Left lung (tissue), 10 donors: ENCODE results near the gene KRT74. TPM values are rescaled to one million over a fixed set of nuclear protein-coding genes. Genes with fewer than 3 reads are reported as not detected.
A peak's percentile ranks its signal among the peaks of the same experiment; 100 is the strongest.

Experiments
- ATAC-seq: fragments of 200-7000 bp; cut with Tn5 transposase; one replicate; pipeline ENCODE4 v1.9.1; 2020; ENCODE audit warnings: moderate library complexity
- DNase-seq, 4 donors: peaks; one replicate each; pipeline ENCODE4 v3.0.0-alpha.2; 2013 to 2020
- H3K27ac ChIP-seq, 2 donors: fragments of 200-600 bp; sonication (generic) in 1 of 2; one replicate each; pipeline versions ENCODE4 v1.5.0 to v1.8.0; 2020 to 2021
- H3K27me3 ChIP-seq, 2 donors: fragments of 200-600 bp; sonication (generic) in 1 of 2; one replicate each; pipeline versions ENCODE4 v1.5.0 to v1.8.0; 2020 to 2021
- H3K36me3 ChIP-seq, 2 donors: fragments of 200-600 bp; sonication (generic) in 1 of 2; one replicate each; pipeline versions ENCODE4 v1.5.0 to v1.8.0; 2020 to 2021
- H3K4me1 ChIP-seq, 2 donors: fragments of 200-600 bp; one replicate each; pipeline ENCODE4 v1.8.0; 2021
- H3K4me3 ChIP-seq, 2 donors: fragments of 200-600 bp; sonication (generic) in 1 of 2; one replicate each; pipeline versions ENCODE4 v1.5.0 to v1.8.0; 2020 to 2021; ENCODE audit warnings: mild to moderate bottlenecking in 1 of 2
- H3K9me3 ChIP-seq, 2 donors: fragments of 200-600 bp; sonication (generic) in 1 of 2; one replicate each; pipeline versions ENCODE4 v1.5.0 to v1.8.0; 2020 to 2021
- intact Hi-C, 2 donors: fragments of 100-400 bp; cut with DNase I; formaldehyde crosslinking; loops; one replicate each; pipeline versions ENCODE4 v1.11.2 to v1.14.2; 2022
- polyA plus RNA-seq, 6 donors: library from polyadenylated mRNA; unstranded; fragments of 120-200 nt; gene quantifications; one replicate each; pipeline ENCODE4 v1.2.1, GENCODE V29; 2013; ENCODE audit not compliant: insufficient read length in 6 of 6
- total RNA-seq, 2 donors: library from RNA; stranded (reverse); fragmentation: NEBNext Ultra II Directional; extraction: Animal tissue kit (Norgen Biotek cat#: 25700); gene quantifications; one replicate each; pipeline ENCODE4 v1.2.1, GENCODE V29; 2021
- TF ChIP-seq, protein P1 (sequence below), 2 donors: fragments of 200-600 bp; sonication (generic) in 1 of 2; IDR thresholded peaks; one replicate each; pipeline versions ENCODE4 v1.5.0 to v1.8.0; 2021; ENCODE audit warnings: antibody characterized with exemption in 2 of 2
- donor health status: DM: no; HTN: yes; CAD: no.
- donor health status: DM: no; HTN: no; CAD: no.

The KRT74 gene
- total and polyA plus RNA-seq, 8 donors, result not detected

DNA sequence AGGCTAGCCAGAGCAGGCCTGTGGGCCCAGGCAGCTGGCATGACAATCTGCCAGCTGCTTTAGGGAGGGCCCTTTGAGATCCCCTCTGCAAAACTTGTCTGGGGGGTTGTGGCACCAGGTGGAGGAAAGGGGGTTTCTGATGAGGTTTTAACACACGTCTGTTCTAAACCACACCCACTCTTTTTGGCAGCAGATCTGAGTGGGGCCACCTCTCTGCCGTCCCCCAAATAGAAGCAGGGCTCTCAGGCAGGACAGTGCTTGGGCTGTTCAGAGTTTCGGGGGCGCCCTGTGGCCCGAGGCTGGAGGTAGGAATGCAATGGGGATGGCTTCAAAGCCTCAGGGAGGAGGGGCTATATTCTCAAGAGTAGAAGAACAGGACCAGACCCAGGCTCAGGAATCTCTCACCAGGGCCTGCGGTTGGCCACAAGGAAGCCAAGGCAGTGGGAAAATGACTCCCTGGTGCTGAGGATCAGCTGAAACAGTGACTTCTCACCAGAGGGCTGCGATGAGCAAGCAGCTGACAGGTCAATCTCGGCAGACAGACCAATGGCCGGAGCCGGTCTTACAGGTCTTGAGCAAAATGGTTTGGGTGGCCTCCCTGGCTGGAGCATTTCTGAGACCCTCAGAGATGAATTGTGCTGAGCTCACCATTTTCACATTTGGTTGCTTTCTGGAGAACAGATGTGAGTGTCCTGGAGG is 51.9 kb downstream of the KRT74 start:
- H3K36me3 ChIP-seq, result no peaks in the 10 kb centered on the region
- no peak overlapping the region for H3K4me3 ChIP-seq
- H3K27ac ChIP-seq, result no peak overlapping the region
- no peaks in the 10 kb centered on the region for H3K4me1 ChIP-seq
- no peaks in the 10 kb centered on the region for H3K9me3 ChIP-seq
- no peak for ATAC-seq
- peaks cover 0 to 57% of the 10 kb centered on the region in 2 donors for H3K27me3 ChIP-seq
- intact Hi-C loops, result no loop called here
- TF ChIP-seq, protein P1, sequence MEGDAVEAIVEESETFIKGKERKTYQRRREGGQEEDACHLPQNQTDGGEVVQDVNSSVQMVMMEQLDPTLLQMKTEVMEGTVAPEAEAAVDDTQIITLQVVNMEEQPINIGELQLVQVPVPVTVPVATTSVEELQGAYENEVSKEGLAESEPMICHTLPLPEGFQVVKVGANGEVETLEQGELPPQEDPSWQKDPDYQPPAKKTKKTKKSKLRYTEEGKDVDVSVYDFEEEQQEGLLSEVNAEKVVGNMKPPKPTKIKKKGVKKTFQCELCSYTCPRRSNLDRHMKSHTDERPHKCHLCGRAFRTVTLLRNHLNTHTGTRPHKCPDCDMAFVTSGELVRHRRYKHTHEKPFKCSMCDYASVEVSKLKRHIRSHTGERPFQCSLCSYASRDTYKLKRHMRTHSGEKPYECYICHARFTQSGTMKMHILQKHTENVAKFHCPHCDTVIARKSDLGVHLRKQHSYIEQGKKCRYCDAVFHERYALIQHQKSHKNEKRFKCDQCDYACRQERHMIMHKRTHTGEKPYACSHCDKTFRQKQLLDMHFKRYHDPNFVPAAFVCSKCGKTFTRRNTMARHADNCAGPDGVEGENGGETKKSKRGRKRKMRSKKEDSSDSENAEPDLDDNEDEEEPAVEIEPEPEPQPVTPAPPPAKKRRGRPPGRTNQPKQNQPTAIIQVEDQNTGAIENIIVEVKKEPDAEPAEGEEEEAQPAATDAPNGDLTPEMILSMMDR (IDR thresholded peaks at IDR 0.05), result no peak
- no peak for DNase-seq

DNA sequence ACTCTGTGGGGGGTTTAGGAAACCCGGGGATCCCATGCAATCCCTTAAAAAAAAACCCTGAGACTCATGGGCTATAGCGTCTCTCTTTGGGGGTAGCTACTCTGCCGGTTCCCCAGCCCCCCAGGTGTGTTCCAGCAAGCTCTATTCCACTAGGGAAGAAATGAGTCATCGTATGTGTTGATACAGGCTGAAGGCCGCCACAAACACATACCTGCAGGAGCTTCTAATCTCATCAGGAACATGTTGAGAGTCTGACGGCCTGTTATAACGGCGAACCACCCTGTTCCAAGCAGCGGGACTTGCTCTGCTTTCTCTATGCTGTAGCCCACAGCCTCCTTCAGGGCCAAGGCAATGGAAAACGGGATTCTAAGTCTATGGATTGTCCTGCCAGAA is 52.5 kb downstream of the KRT74 start:
- ATAC-seq (peak; percentile 45), DNase-seq (no peak)
- H3K27ac ChIP-seq, result no peak overlapping the region
- H3K4me1 ChIP-seq, result no peaks in the 10 kb centered on the region
- peaks cover 0 to 53% of the 10 kb centered on the region in 2 donors for H3K27me3 ChIP-seq
- no peak overlapping the region for H3K4me3 ChIP-seq
- TF ChIP-seq, protein P1 (IDR thresholded peaks at IDR 0.05), result no peak
- H3K9me3 ChIP-seq, result no peaks in the 10 kb centered on the region
- no peaks in the 10 kb centered on the region for H3K36me3 ChIP-seq
- intact Hi-C loops, result no loop called here

DNA sequence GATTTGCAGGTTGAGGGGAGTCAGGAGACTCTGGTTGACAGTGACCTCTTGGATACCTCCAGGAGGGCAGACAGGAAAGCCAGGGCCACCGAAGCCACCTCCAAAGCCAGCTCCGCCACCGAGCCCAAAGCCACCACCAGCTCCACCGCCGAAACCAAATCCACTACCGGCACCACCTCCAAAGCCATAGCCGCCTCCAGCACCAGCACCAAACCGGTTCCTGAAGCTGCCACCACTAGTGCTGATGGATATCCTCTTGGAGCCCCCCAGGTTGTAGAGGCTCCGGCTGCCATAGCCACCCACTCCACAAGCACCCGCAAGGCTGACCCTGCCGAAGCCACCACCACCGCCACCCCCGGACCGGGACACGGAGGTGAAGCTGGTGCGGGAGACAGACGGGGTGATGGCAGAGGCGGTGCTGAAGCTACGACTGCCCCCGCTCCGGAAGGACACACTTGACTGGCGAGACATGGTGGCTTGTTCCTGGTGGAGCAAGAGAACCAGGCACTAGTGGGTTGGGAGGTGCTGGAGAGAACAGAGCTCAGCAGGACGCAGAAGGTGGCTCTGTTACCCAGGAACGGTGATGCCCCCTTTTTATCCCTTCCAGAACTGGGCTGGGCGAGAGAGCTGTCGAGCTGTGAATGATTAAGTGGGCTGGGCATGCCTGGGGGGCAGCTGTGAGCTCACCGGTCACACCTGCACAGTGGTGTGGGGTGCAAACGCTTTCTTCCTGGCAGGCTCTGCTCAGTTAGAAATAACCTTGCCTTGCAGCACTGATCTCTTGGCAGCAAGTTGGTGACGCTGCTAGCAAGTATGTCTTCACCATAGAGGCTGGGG is 53.6 kb downstream of the KRT74 start, which contains the start of gene KRT5:
KRT5 (minus strand) TSS at position 569 of the 837 bp plus-strand sequence; CDS start at position 471, 98 bp downstream.
- H3K4me1 ChIP-seq, result no peaks in the 10 kb centered on the region
- TF ChIP-seq, protein P1 (IDR thresholded peaks at IDR 0.05), result no peak
- DNase-seq, result no peak
- H3K27me3 ChIP-seq, result peaks cover 0 to 46% of the 10 kb centered on the region in 2 donors
- H3K27ac ChIP-seq, result no peak within 1 kb of the TSS
- H3K36me3 ChIP-seq, result no peaks in the 10 kb centered on the region
- intact Hi-C loops, result no loop called here
- H3K4me3 ChIP-seq, result no peak within 1 kb of the TSS
- ATAC-seq, result no peak
- H3K9me3 ChIP-seq, result no peaks in the 10 kb centered on the region

- ATAC-seq (no peak), DNase-seq (no peak)
- Histone ChIP-seq H3K36me3 (no peaks in the 10 kb centered on the region), H3K4me3 (no peak overlapping the region), H3K4me1 (no peaks in the 10 kb centered on the region), H3K27me3 (peaks cover 0 to 40% of the 10 kb centered on the region in 2 donors), H3K27ac (no peak overlapping the region), H3K9me3 (no peaks in the 10 kb centered on the region)
- intact Hi-C loops, result no loop called here
- TF ChIP-seq, protein P1 (IDR thresholded peaks at IDR 0.05), result no peak
These were observed 54.3 kb downstream of the KRT74 start for GRCh38 chr12:52519387-52519703.
